SK-N-SH (cell line): ENCODE results near the gene CPNE4.

Experiments used
- EZH2phosphoT487 ChIP-seq: fragments of 200-600 bp; sonication (generic); IDR thresholded peaks from 2 replicates; pipeline ENCODE4 v1.6.1; 2017; ENCODE audit warnings: low read depth, mixed run types, mild to moderate bottlenecking, antibody characterized with exemption, moderate library complexity, borderline replicate concordance
- REST ChIP-seq: IDR thresholded peaks from 2 replicates; pipeline ENCODE4 v1.6.1; 2012; ENCODE audit warnings: mild to moderate bottlenecking, low read depth, low read length, moderate library complexity
- TF ChIP-seq, protein P1 (sequence below): fragments of 200-600 bp; sonication (generic); IDR thresholded peaks from 2 replicates; pipeline ENCODE4 v1.6.1; 2017; ENCODE audit warnings: antibody characterized with exemption, mild to moderate bottlenecking, moderate library complexity
- TF ChIP-seq, protein P2 (sequence below): IDR thresholded peaks from 2 replicates; pipeline ENCODE4 v1.4.0; 2012; ENCODE audit warnings: low read depth, borderline replicate concordance

DNA sequence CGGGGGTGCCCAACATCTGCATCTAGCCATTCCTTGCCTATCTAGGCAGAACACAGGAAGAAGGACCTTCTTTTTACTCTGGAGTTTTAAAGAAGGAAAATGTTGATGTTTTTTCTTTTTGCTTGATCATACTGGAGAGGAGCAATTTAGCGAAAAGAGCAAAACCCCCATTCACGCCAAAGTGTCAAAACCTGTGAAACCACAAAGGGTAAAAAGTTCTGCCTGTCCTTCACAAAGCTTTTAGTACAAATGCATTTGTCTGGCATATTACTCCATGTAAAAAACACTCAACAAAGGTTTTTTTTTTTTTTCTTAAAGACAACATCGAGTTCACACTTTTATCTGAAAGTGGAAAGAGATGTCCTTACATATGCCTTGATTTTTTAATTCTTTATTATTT lies 317.9 kb downstream of the CPNE4 start:
- TF ChIP-seq, protein P1, sequence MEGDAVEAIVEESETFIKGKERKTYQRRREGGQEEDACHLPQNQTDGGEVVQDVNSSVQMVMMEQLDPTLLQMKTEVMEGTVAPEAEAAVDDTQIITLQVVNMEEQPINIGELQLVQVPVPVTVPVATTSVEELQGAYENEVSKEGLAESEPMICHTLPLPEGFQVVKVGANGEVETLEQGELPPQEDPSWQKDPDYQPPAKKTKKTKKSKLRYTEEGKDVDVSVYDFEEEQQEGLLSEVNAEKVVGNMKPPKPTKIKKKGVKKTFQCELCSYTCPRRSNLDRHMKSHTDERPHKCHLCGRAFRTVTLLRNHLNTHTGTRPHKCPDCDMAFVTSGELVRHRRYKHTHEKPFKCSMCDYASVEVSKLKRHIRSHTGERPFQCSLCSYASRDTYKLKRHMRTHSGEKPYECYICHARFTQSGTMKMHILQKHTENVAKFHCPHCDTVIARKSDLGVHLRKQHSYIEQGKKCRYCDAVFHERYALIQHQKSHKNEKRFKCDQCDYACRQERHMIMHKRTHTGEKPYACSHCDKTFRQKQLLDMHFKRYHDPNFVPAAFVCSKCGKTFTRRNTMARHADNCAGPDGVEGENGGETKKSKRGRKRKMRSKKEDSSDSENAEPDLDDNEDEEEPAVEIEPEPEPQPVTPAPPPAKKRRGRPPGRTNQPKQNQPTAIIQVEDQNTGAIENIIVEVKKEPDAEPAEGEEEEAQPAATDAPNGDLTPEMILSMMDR = no peak
- TF ChIP-seq REST (no peak), EZH2phosphoT487 (no peak)
- TF ChIP-seq, protein P2, sequence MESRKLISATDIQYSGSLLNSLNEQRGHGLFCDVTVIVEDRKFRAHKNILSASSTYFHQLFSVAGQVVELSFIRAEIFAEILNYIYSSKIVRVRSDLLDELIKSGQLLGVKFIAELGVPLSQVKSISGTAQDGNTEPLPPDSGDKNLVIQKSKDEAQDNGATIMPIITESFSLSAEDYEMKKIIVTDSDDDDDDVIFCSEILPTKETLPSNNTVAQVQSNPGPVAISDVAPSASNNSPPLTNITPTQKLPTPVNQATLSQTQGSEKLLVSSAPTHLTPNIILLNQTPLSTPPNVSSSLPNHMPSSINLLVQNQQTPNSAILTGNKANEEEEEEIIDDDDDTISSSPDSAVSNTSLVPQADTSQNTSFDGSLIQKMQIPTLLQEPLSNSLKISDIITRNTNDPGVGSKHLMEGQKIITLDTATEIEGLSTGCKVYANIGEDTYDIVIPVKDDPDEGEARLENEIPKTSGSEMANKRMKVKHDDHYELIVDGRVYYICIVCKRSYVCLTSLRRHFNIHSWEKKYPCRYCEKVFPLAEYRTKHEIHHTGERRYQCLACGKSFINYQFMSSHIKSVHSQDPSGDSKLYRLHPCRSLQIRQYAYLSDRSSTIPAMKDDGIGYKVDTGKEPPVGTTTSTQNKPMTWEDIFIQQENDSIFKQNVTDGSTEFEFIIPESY = no peak
